ENCODE data around the gene NOCT.

Gene NOCT

GRCh38 chr4:139083956-139084803 is 68.6 kb downstream of the NOCT start:
- peak; percentile 93 for DNase-seq (ENCODE audit: low read depth, low spot score)
- peak; percentile 5 for TF ChIP-seq CTCF (IDR thresholded peaks at IDR 0.05; ENCODE audit: low read depth, low read length)
- in situ Hi-C loops (cut with HindIII; ENCODE audit: low sequenced_read_pairs) = no loop called here
- peak overlapping the region; percentile 98 for H3K4me3 ChIP-seq (ENCODE audit: low read depth, low read length)

- no peak for DNase-seq (ENCODE audit: low read depth, low spot score)
- H3K4me3 ChIP-seq (ENCODE audit: low read depth, low read length) = peak overlapping the region; percentile 98
- in situ Hi-C loops (cut with HindIII; ENCODE audit: low sequenced_read_pairs) = no loop called here
- TF ChIP-seq CTCF (IDR thresholded peaks at IDR 0.05; ENCODE audit: low read depth, low read length) = no peak
These were observed 69.2 kb downstream of the NOCT start for GRCh38 chr4:139084804-139085093.

- in situ Hi-C loops (cut with HindIII; ENCODE audit: low sequenced_read_pairs) = no loop called here
- peak; percentile 29 for TF ChIP-seq CTCF (IDR thresholded peaks at IDR 0.05; ENCODE audit: low read depth, low read length)
- peak; percentile 29 for DNase-seq (ENCODE audit: low read depth, low spot score)
- H3K4me3 ChIP-seq (ENCODE audit: low read depth, low read length) = no peak overlapping the region
These were observed 69.6 kb downstream of the NOCT start for GRCh38 chr4:139085141-139085540.

GRCh38 chr4:139092271-139092670 is 76.7 kb downstream of the NOCT start:
- TF ChIP-seq CTCF (IDR thresholded peaks at IDR 0.05; ENCODE audit: low read depth, low read length) = no peak
- in situ Hi-C loops (cut with HindIII; ENCODE audit: low sequenced_read_pairs) = no loop called here
- DNase-seq (ENCODE audit: low read depth, low spot score) = no peak
- H3K4me3 ChIP-seq (ENCODE audit: low read depth, low read length) = no peak overlapping the region
